ENCODE measurements around the gene RBPMS2. TPM values are rescaled to one million over a fixed set of nuclear protein-coding genes. Genes with fewer than 3 reads are reported as not detected.

Gene RBPMS2
- total and polyA plus RNA-seq, 2 of the 4 experiments (the other 2 are of a cell fraction), result 2.8 TPM; not detected in 1

DNA sequence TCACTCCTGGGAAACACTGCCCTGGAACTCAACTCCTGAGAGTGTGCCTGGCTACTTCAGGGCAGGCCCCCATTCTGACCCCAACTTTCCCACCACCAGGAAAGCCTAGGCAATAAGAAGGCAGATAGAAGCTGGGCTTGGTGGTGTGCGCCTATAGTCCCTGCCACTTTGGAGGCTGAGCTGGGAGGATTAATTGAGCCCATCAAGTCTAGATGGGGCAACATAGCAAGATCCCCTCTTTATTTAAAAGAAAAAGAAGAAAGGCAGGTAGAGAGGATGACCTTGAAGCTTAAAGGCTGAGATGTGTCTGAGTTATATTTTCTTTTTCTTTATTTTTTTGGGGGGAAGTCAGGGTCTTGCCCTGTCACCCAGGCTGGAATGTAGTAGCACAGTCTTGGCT is 4.2 kb upstream of the RBPMS2 start:
- no CpG with 5 or more reads among the region's 1 CpG for WGBS, 2 experiments (ENCODE audit: extremely low coverage in 2 of 2, insufficient read length in 1 of 2)
- no peak overlapping the region for H3K56ac ChIP-seq (ENCODE audit: extremely low read depth, insufficient read depth, low read length)
- H3K14ac ChIP-seq (replicated peaks; ENCODE audit: low read depth, low read length), result no peak overlapping the region
- no peak overlapping the region for H3K23ac ChIP-seq (ENCODE audit: low read depth, low read length)
- no peak overlapping the region for H2BK15ac ChIP-seq (ENCODE audit: low read depth, low read length)
- no peak overlapping the region for H3K18ac ChIP-seq (ENCODE audit: low read depth, low read length)
- H2BK20ac ChIP-seq (ENCODE audit: low read depth, low read length), result no peak overlapping the region
- no peak overlapping the region for H2AFZ ChIP-seq (replicated peaks; ENCODE audit: low read length, poor library complexity)
- DNase-seq (no peak), ATAC-seq (ENCODE audit: low read depth) (no peak)
- H4K5ac ChIP-seq (ENCODE audit: low read depth, low read length), result no peak overlapping the region
- H4K91ac ChIP-seq (ENCODE audit: insufficient read depth, low read depth, low read length), result no peak overlapping the region
- in situ Hi-C loops (cut with MboI; ENCODE audit: low sequenced_read_pairs), result no loop called here
- H3K4me2 ChIP-seq (ENCODE audit: low read depth, low read length), result no peak overlapping the region
- H3K36me3 ChIP-seq (ENCODE audit: control insufficient read depth, insufficient read depth, low read length), result no peaks in the 10 kb centered on the region
- no peaks in the 10 kb centered on the region for H4K20me1 ChIP-seq (ENCODE audit: insufficient read depth, low read length)
- no peaks in the 10 kb centered on the region for H3K9me3 ChIP-seq (ENCODE audit: control insufficient read depth, insufficient read depth, low read length)
- peaks cover 3% of the 10 kb centered on the region for H3K9me1 ChIP-seq (ENCODE audit: insufficient read depth, low read length)
- no peaks in the 10 kb centered on the region; a peak in 1 of 4 replicates for H3K79me1 ChIP-seq (ENCODE audit: low read depth in 1 of 2, low read length in 2 of 2)
- no peak overlapping the region for H4K8ac ChIP-seq (ENCODE audit: low read depth in 2 of 2, low read length in 2 of 2)
- ChIA-PET CTCF (interaction anchor here (0.6 to 1.0 kb wide), 3 partner anchors 13 to 289 kb away, joined by 3 to 4 read pairs (median 3); no protein-coding TSS in a partner anchor), POLR2A (ENCODE audit: unreplicated experiment) (no interaction called here)
- no peak overlapping the region for H3K4me3 ChIP-seq (ENCODE audit: insufficient read depth, low read depth, low read length)
- no peak overlapping the region for H3K27ac ChIP-seq (ENCODE audit: insufficient read depth, low read length)
- no TSS peak for BruUV-seq (replicated peaks)
- no peaks in the 10 kb centered on the region for H3K4me1 ChIP-seq (ENCODE audit: control insufficient read depth, insufficient read depth, low read length)
- no peak for TF ChIP-seq CHD1 (IDR thresholded peaks at IDR 0.05; ENCODE audit: low read depth, low read length)
- H2AK9ac ChIP-seq (replicated peaks; ENCODE audit: low read depth, low read length, poor library complexity), result no peak overlapping the region
- H3K4ac ChIP-seq (ENCODE audit: low read depth, low read length), result no peak overlapping the region
- H2AK5ac ChIP-seq (ENCODE audit: low read depth, low read length), result no peak overlapping the region
- peaks cover 6% of the 10 kb centered on the region for H3K27me3 ChIP-seq (ENCODE audit: control insufficient read depth, insufficient read depth, low read length)
- H2BK5ac ChIP-seq (ENCODE audit: low read depth, low read length, poor library complexity, severe bottlenecking), result no peak overlapping the region
- no peak overlapping the region for H2BK120ac ChIP-seq (ENCODE audit: low read depth, low read length)
- dilution Hi-C loops (cut with HindIII; ENCODE audit: low sequenced_read_pairs, unreplicated experiment), result no loop called here
- no peak overlapping the region for H3K9ac ChIP-seq (ENCODE audit: low read depth, low read length)
- intact Hi-C loops (cut with micrococcal nuclease), result no loop called here

Measured in IMR-90 (cell line).